ENCODE results near the gene TMEM92.

- TF ChIP-seq CTCF (IDR thresholded peaks at IDR 0.05) (no peak), POLR2A (IDR thresholded peaks at IDR 0.05) (no peak)
These were observed 6.2 kb upstream of the TMEM92 start for GRCh38 chr17:50268026-50268425.

Data from breast epithelium (tissue), 3 donors.